ENCODE measurements around the gene SLC38A6. TPM values are rescaled to one million over a fixed set of nuclear protein-coding genes. Genes with fewer than 3 reads are reported as not detected.
"Not testable (repeated sequence)": the region's sequence is repeated elsewhere in the genome, so short reads cannot be mapped to it uniquely, and the experiment has no call there.

The SLC38A6 gene
- total RNA-seq, 1 donor, result 74.9 TPM

DNA sequence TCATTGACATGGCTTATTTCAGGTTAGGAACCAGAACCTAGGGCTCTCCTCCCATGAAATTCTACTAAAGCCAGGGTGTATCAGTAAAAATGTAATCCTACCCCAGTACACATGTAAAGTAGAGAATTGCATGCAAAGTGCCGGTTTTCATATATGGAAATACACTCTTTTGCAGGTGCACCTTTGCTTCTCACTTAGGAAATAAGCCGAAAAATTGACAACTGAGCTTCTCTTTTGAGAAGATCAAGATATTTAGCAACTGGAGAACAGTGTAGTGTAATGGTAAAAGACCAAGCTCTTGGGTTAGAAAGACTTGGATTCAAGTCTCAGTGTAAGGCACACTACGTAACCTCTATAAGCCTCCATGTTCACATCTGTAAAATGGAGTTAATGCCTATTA lies 82.4 kb downstream of the SLC38A6 start:
- H3K4me3 ChIP-seq (ENCODE audit: low read depth, low read length), result no peak overlapping the region
- DNase-seq (ENCODE audit: low read depth), result no peak
- TF ChIP-seq, protein P1, sequence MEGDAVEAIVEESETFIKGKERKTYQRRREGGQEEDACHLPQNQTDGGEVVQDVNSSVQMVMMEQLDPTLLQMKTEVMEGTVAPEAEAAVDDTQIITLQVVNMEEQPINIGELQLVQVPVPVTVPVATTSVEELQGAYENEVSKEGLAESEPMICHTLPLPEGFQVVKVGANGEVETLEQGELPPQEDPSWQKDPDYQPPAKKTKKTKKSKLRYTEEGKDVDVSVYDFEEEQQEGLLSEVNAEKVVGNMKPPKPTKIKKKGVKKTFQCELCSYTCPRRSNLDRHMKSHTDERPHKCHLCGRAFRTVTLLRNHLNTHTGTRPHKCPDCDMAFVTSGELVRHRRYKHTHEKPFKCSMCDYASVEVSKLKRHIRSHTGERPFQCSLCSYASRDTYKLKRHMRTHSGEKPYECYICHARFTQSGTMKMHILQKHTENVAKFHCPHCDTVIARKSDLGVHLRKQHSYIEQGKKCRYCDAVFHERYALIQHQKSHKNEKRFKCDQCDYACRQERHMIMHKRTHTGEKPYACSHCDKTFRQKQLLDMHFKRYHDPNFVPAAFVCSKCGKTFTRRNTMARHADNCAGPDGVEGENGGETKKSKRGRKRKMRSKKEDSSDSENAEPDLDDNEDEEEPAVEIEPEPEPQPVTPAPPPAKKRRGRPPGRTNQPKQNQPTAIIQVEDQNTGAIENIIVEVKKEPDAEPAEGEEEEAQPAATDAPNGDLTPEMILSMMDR (IDR thresholded peaks at IDR 0.05; ENCODE audit: insufficient read depth, low read length), result no peak

DNA sequence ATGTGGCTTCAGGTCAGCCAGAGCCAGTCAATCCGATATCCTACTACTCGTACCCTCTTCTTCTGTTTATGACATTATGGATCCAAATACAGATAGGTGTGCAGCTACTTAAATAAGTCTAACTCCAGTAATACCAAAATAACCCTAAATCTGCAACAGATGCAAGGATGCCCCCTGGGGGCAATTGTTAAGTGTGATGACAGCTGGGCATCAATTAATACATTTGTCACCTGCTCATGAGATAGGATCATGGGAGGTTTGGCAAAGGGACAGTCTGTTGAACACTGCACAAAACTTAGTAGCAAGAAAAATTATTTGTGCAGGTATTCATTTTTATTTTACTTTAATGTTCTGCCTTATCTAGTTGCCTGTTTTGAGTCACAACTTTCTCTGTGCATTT lies 83.2 kb downstream of the SLC38A6 start:
- no peak for DNase-seq (ENCODE audit: low read depth)
- no peak overlapping the region for H3K4me3 ChIP-seq (ENCODE audit: low read depth, low read length)
- TF ChIP-seq, protein P1 (IDR thresholded peaks at IDR 0.05; ENCODE audit: insufficient read depth, low read length), result no peak

DNA sequence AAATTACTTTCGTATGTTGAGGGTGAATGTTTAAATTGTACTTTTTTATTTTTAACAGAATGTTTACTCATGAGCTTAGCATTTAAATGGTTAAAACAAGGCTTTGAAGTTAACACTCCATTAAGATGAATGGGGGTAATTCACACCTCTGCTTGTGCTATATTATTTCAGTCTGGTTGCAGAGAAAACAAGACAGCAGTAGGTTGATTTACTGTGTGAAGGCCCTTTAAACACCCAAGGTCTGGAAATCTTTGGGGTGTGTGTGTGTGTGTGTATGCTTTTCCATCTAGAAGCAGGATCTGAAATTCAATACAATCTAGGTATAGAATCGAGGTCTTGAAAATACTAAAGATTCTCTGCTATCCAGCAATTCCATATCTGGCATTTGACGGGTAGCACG lies 83.8 kb downstream of the SLC38A6 start:
- TF ChIP-seq, protein P1 (IDR thresholded peaks at IDR 0.05; ENCODE audit: insufficient read depth, low read length), result no peak
- H3K4me3 ChIP-seq (ENCODE audit: low read depth, low read length), result no peak overlapping the region
- no peak for DNase-seq (ENCODE audit: low read depth)

DNA sequence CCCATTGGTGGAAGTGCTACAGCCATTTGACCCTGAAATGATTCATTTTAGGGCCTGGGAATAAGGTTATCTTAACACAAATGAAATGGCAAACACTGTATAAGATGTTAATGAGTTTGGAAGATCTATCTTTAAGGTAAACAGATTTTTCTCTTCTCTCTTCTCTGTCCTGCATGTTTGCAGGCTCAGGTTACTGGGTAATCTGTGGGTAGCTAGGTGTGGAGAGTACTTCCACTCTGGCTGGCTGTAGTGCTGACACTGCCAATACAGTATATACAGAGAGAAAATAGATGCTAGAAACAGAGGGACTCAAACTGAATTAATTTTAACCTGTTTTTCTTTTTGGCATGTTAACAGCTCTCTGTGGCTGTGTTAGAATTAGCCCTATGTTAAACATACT lies 84.6 kb downstream of the SLC38A6 start:
- H3K4me3 ChIP-seq (ENCODE audit: low read depth, low read length), result no peak overlapping the region
- DNase-seq (ENCODE audit: low read depth), result no peak

DNA sequence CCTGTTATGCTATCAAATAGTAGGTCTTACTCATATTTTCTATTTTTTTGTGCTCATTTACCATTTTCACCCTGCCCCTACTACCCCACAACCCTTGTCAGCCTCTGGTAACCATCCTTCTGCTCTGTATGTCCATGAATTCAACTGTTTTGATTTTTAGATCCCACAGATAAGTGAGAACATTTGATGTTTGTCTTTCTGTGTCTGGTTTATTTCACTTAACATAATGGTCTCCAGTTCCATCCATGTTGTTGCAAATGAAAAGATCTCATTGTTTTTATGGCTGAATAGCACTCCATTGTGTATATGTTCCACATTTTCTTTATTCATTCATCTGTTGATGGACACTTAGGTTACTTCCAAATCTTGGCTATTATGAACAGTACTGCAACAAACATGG lies 91.4 kb downstream of the SLC38A6 start:
- H3K4me3 ChIP-seq (ENCODE audit: low read depth, low read length); DNase-seq (ENCODE audit: low read depth): not testable (repeated sequence)

More for the DNA sequence above, 84.6 kb downstream of the SLC38A6 start:
- TF ChIP-seq, protein P1 (IDR thresholded peaks at IDR 0.05; ENCODE audit: insufficient read depth, low read length), result no peak

DNA sequence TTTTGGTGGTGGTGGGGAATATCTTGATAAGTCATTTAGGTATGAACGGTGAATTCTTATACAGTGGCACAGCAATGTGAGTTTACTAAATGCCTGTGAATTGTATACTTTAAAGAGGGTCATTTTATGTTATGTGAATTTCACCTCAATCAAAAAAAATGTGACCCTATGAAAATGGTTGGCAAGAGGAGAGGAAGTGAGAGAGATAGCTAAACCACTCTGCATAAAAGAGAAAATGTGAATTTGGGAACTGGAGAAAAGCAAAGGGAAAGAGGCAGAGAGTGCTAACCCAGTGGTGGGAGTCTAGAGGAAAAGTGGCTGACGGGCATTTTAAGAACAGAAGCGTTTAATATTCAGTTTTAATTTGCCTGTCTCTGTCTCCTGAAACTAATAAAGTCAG lies 93.8 kb downstream of the SLC38A6 start:
- no peak for DNase-seq (ENCODE audit: low read depth)
- no peak overlapping the region for H3K4me3 ChIP-seq (ENCODE audit: low read depth, low read length)
- TF ChIP-seq, protein P1 (IDR thresholded peaks at IDR 0.05; ENCODE audit: insufficient read depth, low read length), result no peak

DNA sequence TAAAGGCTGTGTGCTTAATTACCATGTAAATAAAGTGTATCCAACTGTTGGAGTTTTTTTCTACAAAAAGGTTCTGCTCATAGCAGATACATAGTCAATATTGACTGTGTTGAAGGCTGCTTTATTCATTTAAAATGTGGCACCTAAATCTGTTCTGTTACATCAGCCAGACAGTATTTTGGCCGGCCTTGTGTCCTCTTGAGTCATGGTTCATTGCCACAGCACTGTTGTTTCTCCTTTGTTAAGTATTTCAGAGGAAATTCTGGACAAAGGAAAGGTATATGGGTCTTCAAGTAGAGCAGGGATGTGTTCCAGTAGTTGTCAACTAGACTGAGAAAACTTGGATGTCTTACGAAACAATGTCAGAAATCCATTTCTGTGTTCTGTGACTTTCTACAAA lies 95.5 kb downstream of the SLC38A6 start:
- DNase-seq (ENCODE audit: low read depth), result peak; percentile 89
- TF ChIP-seq, protein P1 (IDR thresholded peaks at IDR 0.05; ENCODE audit: insufficient read depth, low read length), result no peak
- H3K4me3 ChIP-seq (ENCODE audit: low read depth, low read length), result no peak overlapping the region
